NCI-H345 treated with DMSO at 0.1 percent for 48 hours (cell line): ENCODE measurements around the gene BHLHE23.

Experiments used
- DNase-seq: peaks from one replicate; lab custom pipeline; 2025; ENCODE audit not compliant: unreplicated experiment; lab: John Stamatoyannopoulos, UW

Gene BHLHE23

DNA sequence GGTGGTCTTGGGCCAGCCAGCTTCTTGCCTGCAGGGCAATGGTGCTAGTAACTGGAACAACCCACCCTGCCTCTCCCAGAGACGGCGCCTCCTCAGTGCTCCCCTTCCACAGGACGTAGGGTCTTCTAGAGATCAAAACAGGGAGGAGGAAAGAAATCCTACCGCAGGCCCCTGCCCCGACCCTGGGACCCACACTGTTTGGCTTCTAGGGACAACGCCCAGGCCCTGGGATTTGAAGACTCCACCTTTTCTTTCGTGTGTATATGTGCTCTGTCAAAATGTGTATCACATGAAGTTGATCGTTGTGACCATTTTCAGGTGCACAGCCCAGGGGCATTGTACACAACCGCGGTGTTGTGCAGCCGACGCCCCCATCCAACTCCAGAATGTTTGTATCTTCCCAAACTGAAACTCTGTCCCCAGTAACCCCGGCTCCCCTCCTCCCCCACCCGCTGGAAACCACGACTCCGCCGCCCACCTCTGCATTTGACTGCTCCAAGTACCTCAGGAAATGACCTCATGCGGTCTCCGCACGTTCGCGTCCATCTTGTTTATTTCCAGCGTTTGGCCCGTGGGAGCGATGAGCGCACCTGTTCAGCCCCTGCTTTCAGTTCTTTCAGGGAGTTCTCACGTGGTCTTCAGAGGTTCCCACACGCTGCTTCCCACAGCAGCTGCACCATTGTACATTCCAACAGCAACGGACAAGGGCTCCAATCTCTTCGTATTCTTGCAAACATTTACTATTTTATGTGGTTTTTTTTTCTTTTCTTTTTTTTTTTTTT, 3.4 kb upstream of the BHLHE23 start:
- peak; percentile 67 for DNase-seq

DNA sequence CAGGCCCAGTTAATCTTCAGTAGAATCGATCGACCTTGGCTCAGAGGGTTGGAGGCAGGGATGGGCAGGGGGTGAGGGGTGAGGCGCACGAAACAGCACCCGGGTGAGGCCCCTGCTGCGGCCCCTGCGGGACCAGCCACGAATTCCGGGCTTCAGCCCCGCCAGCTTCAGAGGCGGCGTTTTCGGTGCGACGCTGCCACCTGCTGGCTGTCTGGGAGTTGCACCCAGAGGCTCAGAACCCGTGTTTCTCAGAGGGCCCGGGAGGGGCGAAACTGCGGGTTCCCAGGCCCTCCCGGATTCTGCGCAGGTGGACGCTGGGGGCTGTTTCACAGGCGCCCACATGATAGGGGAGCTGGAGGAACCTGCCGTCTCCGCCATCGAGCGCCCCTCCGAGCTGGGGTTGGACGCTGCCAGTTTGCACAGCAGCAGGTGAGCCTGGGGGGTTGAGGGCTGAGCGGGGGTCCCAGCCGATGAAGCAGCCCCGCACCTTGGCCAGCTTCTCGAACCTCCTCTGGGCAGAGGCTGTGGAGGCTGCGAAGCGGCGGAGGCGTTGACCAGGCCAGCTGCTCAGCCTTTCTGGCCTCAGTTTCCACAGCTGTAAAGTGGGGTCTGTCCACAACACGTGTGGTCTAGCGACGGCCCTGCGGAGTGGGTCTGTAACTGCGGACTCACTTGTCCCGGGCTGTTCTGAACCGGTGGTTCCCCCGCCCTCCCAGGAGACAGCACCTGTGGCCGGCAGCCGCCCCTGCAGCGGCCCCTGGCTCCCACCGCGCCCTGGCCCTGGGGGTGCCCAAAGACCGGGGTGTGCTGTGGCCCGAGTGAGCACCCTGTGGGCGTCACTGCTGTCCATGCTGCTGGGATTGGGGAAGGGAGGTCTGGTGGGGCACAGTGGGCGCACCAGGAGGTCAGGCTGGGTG, 2.5 kb upstream of the BHLHE23 start:
- peak; percentile 67 for DNase-seq

DNA sequence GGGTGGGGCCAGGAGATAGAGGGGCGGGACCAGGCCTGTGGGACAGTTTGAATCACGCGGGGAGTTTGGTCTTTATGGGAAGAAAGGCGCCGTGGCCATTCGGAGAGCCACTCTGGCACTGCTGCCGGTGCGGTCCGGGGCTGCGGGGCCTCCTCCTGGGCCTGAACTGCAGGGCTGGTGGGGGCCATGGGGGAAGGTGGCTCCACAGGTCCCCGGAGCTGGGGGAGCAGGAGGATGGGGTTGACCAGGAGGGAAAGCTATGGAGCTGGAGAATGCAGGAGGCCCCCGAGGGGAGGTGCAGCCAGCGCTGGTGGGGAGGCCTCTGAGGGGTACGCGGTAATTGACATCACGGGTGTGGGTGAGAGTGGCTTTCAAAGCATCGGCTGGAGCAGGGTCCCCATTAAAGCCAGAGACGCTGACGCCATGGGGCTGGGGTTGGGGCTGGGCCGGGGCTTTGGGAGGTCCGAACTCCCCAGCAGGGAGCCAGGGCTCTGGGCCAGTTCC, 1.8 kb upstream of the BHLHE23 start:
- no peak for DNase-seq

DNA sequence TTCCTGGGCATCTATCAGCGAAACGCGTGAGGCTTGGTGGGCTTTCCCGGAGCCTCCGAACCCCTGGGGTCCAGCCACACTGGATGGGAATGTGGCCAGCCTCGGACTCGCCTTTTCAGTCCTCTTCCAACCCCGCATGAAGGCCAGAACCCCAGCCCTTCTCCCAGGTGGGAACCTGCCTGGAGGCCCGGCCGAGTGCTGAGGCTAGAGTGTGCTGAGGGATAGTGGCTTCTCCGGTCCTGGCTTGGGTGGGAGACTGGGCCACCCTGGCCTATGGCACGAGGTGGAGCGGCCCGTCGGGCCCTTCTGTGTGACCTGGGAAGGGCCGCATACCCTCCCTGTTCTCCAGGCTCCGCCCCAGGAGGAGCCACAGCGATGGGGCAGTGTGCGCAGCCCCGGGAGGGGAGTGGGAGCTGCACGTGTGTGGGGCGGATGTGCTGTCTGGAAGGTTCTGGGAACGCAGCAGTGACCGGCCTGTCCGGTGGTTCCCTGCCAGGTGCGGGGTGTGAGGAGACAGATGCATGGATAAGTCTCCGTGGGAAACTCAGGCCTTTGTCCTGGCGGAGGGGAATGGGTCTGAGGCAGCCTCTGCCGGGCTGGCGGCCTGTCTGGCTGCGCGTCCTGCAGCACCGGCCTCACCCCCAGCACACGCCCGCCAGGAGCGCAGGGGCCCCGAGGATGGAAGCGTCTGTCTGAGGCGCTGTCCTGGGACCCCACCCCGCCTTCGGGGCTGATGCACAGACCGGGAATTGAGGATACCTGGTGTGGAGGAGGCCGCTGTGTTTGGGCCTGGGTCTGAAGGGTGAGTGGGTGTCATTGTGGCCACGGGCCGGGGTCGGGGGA, 1.1 kb upstream of the BHLHE23 start:
- DNase-seq, result no peak

DNA sequence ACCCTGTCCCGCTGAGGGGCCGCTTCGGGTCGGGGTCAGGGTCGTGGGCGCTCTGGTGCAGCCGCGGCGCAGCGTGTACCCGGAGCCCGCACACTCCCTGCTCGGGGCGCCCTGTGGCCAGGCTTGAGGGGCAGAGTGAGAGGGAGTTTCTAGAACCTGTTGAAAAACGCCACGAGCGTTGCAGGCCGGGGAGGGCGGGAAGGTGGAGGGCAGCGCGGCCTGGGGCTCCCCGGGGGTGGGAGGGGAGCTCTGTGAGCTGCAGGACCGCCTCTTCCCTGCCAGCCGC, 539 bp upstream of the BHLHE23 start:
- no peak for DNase-seq

DNA sequence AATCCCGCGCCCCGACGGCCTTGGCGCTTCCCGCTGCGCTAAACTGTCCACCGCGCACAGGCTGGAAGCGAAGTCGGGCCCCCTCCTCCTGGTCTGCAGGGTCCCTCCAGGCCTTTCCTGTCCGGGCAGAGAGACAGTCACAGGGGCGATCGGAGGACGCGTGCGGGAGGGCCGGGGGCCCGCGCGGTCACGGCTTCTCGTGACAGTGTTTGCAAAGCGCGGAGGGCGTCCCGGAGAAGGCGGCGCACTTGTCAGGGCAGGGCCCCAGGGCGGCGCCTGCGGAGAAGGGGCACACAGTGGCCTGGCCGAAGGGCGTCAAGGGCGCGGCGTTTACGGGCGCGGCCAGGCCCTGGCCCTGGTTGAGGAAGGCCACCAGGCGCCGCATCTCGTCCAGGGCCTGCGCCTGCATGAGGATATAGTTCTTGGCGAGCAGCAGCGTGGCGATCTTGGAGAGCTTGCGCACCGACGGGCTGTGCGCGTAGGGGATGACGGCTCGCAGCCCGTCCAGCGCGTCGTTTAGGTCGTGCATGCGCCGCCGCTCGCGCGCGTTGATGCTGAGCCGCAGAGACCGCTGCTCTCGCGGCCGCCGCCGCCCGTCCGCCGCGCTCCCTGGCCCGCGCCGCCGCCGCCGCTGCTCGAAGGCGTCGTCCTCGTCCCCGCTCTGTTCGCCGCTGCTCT, 763 bp downstream of the BHLHE23 start:
- DNase-seq, result no peak

DNA sequence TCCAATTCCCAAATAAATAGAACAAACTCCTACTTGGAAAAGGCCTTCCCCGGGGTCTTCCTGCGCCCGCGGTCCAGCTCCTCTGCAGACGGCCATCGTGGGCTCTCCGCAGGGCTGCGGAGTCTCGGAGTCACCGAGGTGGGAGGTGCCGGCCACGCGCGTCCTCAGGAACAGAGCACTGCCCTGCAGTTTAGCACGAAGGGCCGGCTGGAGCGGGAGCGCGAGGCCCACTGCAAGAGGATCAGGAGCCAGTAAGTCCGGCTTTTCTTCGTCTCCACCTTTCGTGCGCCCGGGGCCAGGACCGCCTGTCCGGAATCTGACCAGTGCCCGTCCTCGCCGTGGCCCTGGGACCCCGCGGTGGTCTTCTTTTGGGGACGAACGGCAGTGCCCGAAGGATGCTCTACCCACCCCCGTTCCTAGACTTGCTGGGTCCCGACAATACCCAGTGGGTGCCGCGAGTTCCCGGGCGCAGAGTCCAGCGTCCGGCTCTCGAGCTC, 1.4 kb downstream of the BHLHE23 start:
- DNase-seq, result no peak

DNA sequence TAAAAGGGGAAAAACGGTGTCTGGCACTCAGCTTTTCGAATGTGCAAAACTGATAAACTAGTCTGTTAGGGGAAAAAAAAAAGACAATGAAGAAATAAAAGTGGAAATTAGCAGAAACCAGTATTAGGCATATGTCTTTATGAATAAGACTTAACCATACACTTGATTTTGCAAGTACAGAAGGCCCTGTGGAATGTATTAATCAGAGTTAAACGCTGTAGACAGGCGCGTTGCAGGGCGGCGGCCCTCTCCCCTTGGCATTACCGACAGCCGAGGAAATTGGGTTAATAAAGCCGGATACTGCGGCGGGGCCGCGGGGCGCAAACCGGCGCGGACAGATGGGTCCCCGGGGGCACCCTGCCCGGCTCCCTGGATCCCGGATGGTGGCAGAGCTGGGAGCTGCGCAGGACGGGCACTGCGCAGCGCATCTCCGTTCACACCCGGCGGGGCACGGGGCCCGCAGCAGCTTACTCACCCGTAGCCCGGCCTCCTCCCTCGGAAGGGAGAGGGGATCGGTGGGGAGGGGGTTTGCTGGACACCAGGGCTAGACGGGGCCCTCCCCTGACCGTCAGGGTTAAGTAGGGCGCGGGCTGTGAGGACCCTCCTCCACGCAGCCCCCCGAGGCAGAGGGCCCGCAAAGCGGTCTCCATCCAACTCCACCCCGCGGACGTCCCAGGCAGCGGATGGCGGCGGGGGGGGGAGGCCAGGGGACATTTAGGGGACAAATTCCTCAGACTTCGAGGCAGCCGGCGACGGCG, 2.0 kb downstream of the BHLHE23 start:
- DNase-seq, result no peak

DNA sequence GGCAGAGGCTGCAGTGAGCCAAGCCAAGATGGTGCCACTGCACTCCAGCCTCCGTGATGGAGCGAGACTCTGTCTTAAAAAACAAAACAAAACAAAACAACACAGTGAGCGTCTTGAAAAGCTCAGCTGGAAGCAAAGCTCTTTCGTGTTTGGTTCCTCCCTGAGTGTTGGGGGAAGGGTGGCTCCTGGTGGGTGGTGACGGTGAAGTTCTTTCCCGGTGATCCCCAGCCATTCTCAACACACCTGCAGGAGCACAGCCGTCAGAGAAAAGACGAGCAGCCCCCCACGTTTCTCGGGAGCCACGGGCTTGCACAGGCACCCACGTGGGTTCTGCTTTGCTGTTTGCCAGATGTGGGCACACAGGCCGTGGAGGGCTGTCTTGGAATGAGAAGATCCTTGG, 3.2 kb downstream of the BHLHE23 start:
- DNase-seq, result peak; percentile 25

DNA sequence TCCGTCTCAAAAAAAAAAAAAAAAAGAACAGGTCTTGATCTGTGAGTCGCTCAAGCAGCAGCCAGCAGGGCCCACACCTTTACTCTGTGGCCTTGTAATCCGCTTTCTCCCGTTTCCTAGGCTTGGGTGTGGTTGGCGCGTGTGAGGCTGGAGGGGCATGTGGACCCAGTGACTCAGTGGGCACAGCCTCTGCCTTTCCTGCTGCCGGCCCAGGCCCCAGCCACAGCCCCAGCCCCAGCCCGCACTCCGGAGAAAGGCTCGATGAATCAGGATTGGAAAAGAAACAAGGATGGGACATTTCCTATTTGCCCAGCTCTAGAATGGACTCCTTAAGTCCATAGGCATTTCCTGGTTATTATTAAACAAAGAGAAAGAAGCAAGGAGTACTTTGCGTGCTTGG, 4.3 kb downstream of the BHLHE23 start:
- DNase-seq, result no peak

DNA sequence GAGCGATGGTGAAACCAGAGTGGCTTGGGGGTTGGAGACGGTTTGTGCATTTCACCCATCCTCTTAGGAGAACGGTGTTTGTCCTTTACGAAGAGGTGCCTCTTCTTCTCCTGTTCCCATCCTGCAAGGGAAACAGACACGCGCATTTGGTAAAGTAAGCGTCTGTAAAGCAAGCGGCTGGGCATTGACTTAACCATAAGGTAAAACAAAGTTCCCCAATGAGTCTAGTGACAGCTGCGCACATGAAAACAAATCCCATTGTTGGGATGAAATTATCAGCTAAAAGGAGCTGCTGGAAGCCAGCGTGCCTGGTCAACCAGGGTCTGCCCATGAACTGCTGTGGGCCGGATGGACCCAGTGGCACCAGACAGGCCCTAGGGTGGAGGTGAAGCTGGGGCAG, 5.8 kb downstream of the BHLHE23 start:
- no peak for DNase-seq

DNA sequence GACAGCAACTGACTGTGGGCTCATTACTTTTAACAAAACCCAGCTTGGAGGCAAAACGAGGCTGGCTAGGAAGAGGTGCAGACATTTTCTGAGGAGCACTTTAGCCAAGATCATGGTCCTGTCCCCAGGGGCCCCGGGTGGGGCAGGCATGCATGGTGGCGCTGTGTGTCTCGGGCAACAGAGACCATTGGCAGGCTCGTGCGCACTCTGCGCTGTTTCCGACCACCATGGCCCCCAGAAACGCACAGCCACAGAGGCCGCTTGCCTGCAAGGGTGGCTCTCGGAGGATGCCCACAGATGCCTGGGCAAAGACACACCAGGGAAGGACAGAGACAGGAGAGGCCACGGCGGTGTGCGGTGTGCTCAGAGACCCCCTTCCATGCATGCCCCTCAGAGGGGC, 6.7 kb downstream of the BHLHE23 start:
- no peak for DNase-seq

DNA sequence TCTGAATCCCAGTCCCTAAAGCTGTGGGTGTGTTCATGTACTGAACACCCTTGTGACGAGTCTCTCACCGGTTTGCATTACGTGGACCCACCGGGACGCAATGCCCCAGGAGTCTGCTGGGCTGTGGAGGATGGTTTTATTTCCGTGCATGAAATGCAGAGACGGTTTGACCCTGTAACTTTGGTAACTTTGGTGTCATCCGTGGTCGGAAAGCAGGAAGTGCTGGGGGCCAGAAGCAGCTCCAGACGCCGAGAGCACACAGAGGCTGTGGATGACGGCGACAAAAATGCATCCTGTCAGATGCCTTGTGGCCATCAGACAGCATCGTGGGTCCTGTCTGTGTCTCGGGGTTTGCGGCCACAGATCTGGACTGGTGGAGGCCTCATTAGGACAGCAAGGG, 7.2 kb downstream of the BHLHE23 start:
- no peak for DNase-seq

DNA sequence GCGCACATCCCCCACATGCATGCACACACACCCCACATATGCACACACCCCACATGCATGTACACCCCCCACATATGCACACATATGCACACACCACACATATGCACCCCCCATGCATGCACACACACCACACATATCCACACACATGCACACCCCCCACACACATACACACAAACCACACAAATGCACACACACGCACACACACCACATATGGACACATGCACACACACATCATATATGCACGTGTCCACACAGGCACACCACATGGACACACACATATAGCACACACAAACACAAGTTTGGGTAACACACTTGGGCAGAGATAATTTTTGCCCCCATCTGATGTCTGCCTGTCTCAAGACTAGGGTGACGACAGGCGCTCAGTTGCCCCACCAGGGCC, 8.3 kb downstream of the BHLHE23 start:
- DNase-seq, result no peak

DNA sequence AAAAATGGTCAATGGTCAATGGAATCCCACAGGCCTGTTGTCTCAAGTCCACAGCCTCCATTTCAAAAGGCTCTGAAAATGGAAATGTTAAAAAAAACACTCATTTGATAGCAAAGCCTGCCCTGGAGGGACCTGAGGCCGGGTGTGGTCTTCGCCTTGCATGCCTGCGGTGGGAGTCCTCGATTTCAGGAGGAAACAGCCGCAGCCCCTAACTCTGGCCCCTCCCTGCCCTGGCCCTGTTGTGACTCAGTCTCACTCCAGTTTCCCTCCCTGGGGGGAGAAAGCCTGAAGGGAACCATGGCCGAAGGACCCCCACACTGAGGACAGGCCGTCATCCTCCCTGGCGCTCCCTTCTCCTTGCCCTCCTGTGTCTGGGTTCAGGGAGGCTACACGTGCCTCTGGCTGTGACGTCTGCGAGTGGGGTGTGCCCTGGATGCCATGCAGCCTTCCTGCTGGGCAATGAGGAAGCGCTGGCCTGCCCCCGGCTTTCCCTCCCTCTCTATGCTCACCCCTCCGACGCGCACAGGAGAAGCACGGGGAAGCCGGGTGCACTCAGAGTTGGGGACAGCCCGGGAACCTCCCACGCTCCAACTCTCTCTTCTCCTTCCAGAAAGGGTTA, 9.2 kb downstream of the BHLHE23 start:
- DNase-seq, result no peak

DNA sequence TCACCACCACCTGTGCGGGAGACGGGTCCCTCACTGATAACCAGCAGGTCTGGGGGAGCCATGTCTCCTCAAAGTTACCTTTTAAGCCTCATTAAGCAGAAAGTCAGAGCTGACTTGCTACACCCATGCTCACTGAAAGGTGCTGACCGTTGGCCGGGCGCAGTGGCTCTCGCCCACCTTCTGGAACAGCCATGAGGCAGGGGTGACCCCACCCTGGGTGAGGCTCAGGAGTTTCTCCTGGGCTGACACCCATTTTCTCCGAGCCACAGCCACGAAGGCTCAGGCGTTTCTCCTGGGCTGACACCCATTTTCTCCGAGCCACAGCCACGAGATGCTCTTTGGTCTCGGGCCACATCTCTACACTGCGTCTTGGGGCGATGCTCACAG, 10.2 kb downstream of the BHLHE23 start:
- no peak for DNase-seq

DNA sequence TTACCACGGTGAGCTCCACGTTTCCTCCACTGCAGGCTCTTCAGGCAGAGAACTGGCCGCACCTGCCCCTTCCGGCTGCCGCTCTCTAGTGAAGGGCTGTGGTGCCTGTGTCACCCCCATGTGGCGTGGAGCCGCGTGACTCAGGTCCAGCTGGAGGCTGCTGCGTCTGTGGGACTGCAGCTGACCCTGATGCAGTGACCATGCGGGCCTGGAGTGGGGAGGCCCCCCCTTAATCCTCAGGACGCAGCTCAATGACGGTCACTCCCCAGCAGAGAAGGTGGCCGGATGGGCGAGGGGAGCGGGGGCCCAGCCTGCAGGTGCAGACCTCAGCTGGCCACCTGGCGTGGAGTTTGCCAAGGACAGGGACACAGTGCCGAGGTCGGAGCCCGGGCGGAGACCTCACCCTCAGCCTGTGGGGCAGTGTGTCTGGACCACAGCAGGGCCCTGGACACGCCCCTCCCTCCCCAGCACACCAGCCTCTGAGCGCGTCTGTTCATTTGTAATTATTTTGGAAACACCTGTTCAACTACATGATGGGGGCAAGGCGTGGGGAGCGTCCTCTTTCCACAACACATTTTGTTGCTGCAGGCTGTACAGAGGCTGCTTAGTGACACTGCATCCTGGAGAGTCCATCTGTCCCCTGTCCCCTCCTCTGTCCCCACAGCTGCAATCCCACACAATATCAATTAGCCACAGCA, 10.7 kb downstream of the BHLHE23 start:
- no peak for DNase-seq

DNA sequence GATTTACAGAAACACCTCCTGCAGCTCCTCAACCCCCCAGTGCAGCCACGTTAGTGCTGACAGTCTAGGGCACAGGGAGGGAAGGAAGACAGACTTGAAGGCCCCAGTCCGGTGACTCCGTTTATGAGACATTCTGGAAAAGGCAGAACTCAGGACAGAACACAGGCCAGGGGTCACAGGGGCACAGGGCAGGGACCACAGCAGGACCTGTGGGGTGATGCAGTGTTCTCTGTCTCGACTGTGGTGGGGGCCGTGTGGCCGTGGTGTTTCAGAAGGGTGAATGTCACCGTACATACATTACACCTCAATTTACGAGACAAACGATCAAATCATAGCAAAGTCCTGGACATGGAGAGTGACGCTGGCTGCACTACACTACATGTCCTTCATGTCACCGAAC, 11.3 kb downstream of the BHLHE23 start:
- no peak for DNase-seq

DNA sequence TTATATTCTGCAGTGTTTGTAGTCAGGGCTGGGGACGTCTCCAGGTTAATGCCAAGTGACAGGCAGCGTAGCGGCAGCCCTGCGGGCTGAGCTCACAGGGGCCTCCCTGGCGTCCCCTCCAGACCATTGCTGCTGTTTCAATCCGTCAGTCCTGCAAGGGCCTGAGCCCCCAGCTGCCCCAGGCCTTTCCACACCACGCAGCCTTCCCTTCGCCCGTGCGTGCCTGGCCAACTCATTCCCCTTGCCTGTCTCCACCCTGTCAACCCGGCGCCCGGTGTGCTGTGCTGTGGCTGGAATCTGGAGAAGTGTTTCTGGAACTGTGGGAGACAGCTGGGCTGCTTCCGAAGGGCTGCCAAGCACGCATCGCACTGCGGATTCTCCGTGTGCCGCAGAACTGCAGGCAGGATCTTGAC, 11.9 kb downstream of the BHLHE23 start:
- no peak for DNase-seq
